Lower leg skin (tissue), 3 donors: Measurements from ENCODE around the gene SHANK3.

Source experiments
- CTCF ChIP-seq, 3 donors: fragments of 450-650 bp; IDR thresholded peaks; one replicate each; pipeline ENCODE4 v1.5.1; 2016; ENCODE audit warnings: antibody characterized with exemption in 3 of 3, mild to moderate bottlenecking in 3 of 3, moderate library complexity in 2 of 3
- POLR2A ChIP-seq, 2 donors: fragments of 450-650 bp; IDR thresholded peaks; one replicate each; pipeline ENCODE4 v1.6.1; 2016 to 2017; ENCODE audit warnings: antibody characterized with exemption in 2 of 2, mild to moderate bottlenecking in 1 of 2, moderate library complexity in 1 of 2

GRCh38 chr22:50691521-50691920, 18.9 kb downstream of the SHANK3 start:
- TF ChIP-seq CTCF (IDR thresholded peaks at IDR 0.05) (no peak), POLR2A (IDR thresholded peaks at IDR 0.05) (no peak)
